GM12878 (cell line): ENCODE results near the gene PKDREJ. TPM values are rescaled to one million over a fixed set of nuclear protein-coding genes. Genes with fewer than 3 reads are reported as not detected.

ENCODE experiments used
- ATAC-seq: fragments of 200-7000 bp; cut with Tn5 transposase; 3 replicates; pipeline ENCODE4 v1.9.1; 2020; ENCODE audit warnings: mild to moderate bottlenecking, moderate library complexity
- BruUV-seq: library from RNA; stranded (reverse); fragments of 400-500 nt; replicated peaks from 2 replicates; lab custom pipeline; 2021; lab: Mats Ljungman, UMichigan
- CTCF ChIA-PET: fragments of 300-600 bp; sonication (Branson Sonifier 250); formaldehyde crosslinking; extraction: SDS; loops from one replicate; lab custom pipeline; 2021; ENCODE audit warnings: inconsistent platforms; lab: Yijun Ruan, JAX
- POLR2A ChIA-PET: fragments of 350-600 bp; formaldehyde crosslinking; extraction: SDS; loops from one replicate; lab custom pipeline; 2021; ENCODE audit warnings: inconsistent platforms; lab: Charles Lee
- RAD21 ChIA-PET: fragments of 300-600 bp; sonication (Branson Sonifier 250); formaldehyde crosslinking; loops from one replicate; lab custom pipeline; 2023; ENCODE audit warnings: antibody characterized with exemption; ENCODE audit not compliant: unreplicated experiment; lab: Charles Lee
- SMC1A ChIA-PET: fragments of 300-600 bp; sonication (Branson Sonifier 250); formaldehyde crosslinking; loops from one replicate; lab custom pipeline; 2023; ENCODE audit not compliant: unreplicated experiment, uncharacterized antibody; lab: Charles Lee
- DNase-seq: peaks from one replicate; pipeline ENCODE4 v3.0.0-alpha.2; 2011; ENCODE audit warnings: low read depth, low spot score
- FAIRE-seq: peaks from 3 replicates; lab custom pipeline; 2011; peaks lifted over from hg19 to GRCh38; lab: Jason Lieb, UNC
- H2AFZ ChIP-seq: 2 replicates; pipeline ENCODE4 v1.6.0; 2011; ENCODE audit warnings: low read depth, low read length, control low read depth; ENCODE audit not compliant: control insufficient read depth
- H3K27ac ChIP-seq: 2 replicates; pipeline ENCODE4 v1.5.1; 2011; ENCODE audit warnings: control low read depth; ENCODE audit not compliant: control insufficient read depth, insufficient read depth
- H3K27me3 ChIP-seq, 2 experiments: replicated peaks in 1 of 2; 2 replicates each; pipeline versions ENCODE4 v1.6.0 to v1.6.1; 2011; ENCODE audit warnings: low read length in 1 of 2; ENCODE audit not compliant: control insufficient read depth in 2 of 2, insufficient read depth in 2 of 2
- H3K36me3 ChIP-seq, 2 experiments: 2 replicates each; pipeline ENCODE4 v1.5.1; 2011; ENCODE audit warnings: low read length in 1 of 2; ENCODE audit not compliant: control insufficient read depth in 2 of 2, insufficient read depth in 2 of 2
- H3K4me1 ChIP-seq: 2 replicates; pipeline ENCODE4 v1.6.1; 2011; ENCODE audit warnings: mild to moderate bottlenecking, low read length, moderate library complexity, mixed read lengths; ENCODE audit not compliant: control insufficient read depth, insufficient read depth
- H3K4me2 ChIP-seq: 2 replicates; pipeline ENCODE4 v1.6.0; 2011; ENCODE audit warnings: control low read depth; ENCODE audit not compliant: control insufficient read depth, insufficient read depth
- H3K4me3 ChIP-seq: fragments of 200-600 bp; sonication (generic); 2 replicates; pipeline ENCODE4 v1.5.1; 2016
- H3K79me2 ChIP-seq: 2 replicates; pipeline ENCODE4 v1.6.0; 2011; ENCODE audit warnings: low read length; ENCODE audit not compliant: control insufficient read depth, insufficient read depth
- H3K9ac ChIP-seq: 2 replicates; pipeline ENCODE4 v1.8.0; 2011; ENCODE audit warnings: low read length, control low read depth, mixed read lengths; ENCODE audit not compliant: control insufficient read depth, insufficient read depth
- H3K9me3 ChIP-seq: replicated peaks from 3 replicates; pipeline ENCODE4 v1.5.1; 2011; ENCODE audit warnings: mild to moderate bottlenecking, low read length; ENCODE audit not compliant: control insufficient read depth, insufficient read depth
- H4K20me1 ChIP-seq: 2 replicates; pipeline ENCODE4 v1.6.0; 2011; ENCODE audit not compliant: control insufficient read depth, insufficient read depth
- BCLAF1 ChIP-seq: fragments of 450-650 bp; IDR thresholded peaks from 2 replicates; pipeline ENCODE4 v1.6.1; 2017; ENCODE audit warnings: antibody characterized with exemption, mild to moderate bottlenecking, moderate library complexity
- CREB1 ChIP-seq: IDR thresholded peaks from 2 replicates; pipeline ENCODE4 v1.6.1; 2012; ENCODE audit warnings: low read depth, mild to moderate bottlenecking, inconsistent platforms
- CREM ChIP-seq: IDR thresholded peaks from 2 replicates; pipeline ENCODE4 v1.6.1; 2014; ENCODE audit warnings: antibody characterized with exemption, low read depth
- EED ChIP-seq: sonication (generic); IDR thresholded peaks from 2 replicates; pipeline ENCODE4 v1.6.1; 2016; ENCODE audit warnings: antibody characterized with exemption, low read depth
- EGR1 ChIP-seq, 2 experiments: IDR thresholded peaks; 1 replicate in 1 of 2; 2 replicates in 1 of 2; pipeline ENCODE4 v1.6.1; 2011 to 2012; ENCODE audit warnings: low read depth in 2 of 2, low read length in 2 of 2, borderline replicate concordance in 1 of 2, mild to moderate bottlenecking in 1 of 2, moderate library complexity in 1 of 2
- JUNB ChIP-seq: IDR thresholded peaks from 2 replicates; pipeline ENCODE4 v1.6.1; 2016; ENCODE audit warnings: antibody characterized with exemption, mild to moderate bottlenecking
- NBN ChIP-seq: fragments of 450-650 bp; IDR thresholded peaks from 2 replicates; pipeline ENCODE4 v1.6.1; 2016
- RUNX3 ChIP-seq: IDR thresholded peaks from 2 replicates; pipeline ENCODE4 v1.6.1; 2012; ENCODE audit warnings: low read length, inconsistent platforms
- WGBS: methylation state at CpG from one replicate; pipeline ENCODE4 v1.1.6; 2016; ENCODE audit warnings: low lambda C conversion rate; ENCODE audit not compliant: insufficient replicate concordance, insufficient coverage; ENCODE audit errors: missing lambda C conversion rate; 5-methylcytosine and 5-hydroxymethylcytosine counted together
- in situ Hi-C: fragments of 300-500 bp; cut with MboI; formaldehyde crosslinking; loops from 9 replicates; pipeline ENCODE4 v1.14.3; 2018; ENCODE audit warnings: mixed read lengths
- intact Hi-C: fragments of 100-400 bp; cut with micrococcal nuclease; formaldehyde crosslinking; loops from one replicate; pipeline ENCODE4 v1.14.2; 2022; ENCODE audit not compliant: unreplicated experiment
- polyA plus RNA-seq, 11 experiments: library from polyadenylated mRNA; depleted of rRNA in 4 of 11; unstranded in 6 of 11; stranded (reverse) in 5 of 11; fragments of >200 nt; fragmentation: Nextera tagmentation in 4 of 11; fragmentation: Illumina TruSeq in 1 of 11; extraction: Ambion mirVana in 4 of 11; extraction: Trizol in 1 of 11; gene quantifications; 1 replicate in 1 of 11; 2 replicates in 10 of 11; pipeline versions ENCODE4 v1.2.1 to v1.2.3, GENCODE V29; 2011 to 2016; ENCODE audit warnings: inconsistent platforms in 2 of 11, missing spikeins in 2 of 11, low read depth in 1 of 11
- total RNA-seq, 4 experiments: library from RNA; depleted of rRNA in 3 of 4; stranded (reverse); fragments of >200 nt in 3 of 4; fragmentation: Illumina TruSeq in 1 of 4; extraction: Trizol in 1 of 4; gene quantifications; 2 replicates each; pipeline versions ENCODE4 v1.2.1 to v1.2.3, GENCODE V29; 2013 to 2021

Gene PKDREJ
- total and polyA plus RNA-seq, 10 of the 15 experiments (the other 5 are each of a cell fraction or from before 2014, with no cell fraction given), result 0.02 to 0.03 TPM; not detected in 8

- RAD21 ChIA-PET, result no interaction called here
- no peak overlapping the region for H3K4me3 ChIP-seq
- H3K27me3 ChIP-seq, result no peaks in the 10 kb centered on the region
- SMC1A ChIA-PET, result interaction anchor here (1.0 kb wide), 1 partner anchor 9 kb away, joined by 4 read pairs; no protein-coding TSS in a partner anchor
- no TSS peak for BruUV-seq
- intact Hi-C loops, result no loop called here
- H3K79me2 ChIP-seq, result no peaks in the 10 kb centered on the region
- H3K9me3 ChIP-seq, result peaks cover 2% of the 10 kb centered on the region; the same call in 1 of the 3 replicates
- POLR2A ChIA-PET, result interaction anchor here (0.6 kb wide), 1 partner anchor 29 kb away, joined by 4 read pairs; no protein-coding TSS in a partner anchor
- in situ Hi-C loops, result no loop called here
- DNase-seq, result no peak
- FAIRE-seq, result no peak
- H3K4me2 ChIP-seq, result no peak overlapping the region
- ATAC-seq, result no peak
- H3K27ac ChIP-seq, result no peak overlapping the region
- H4K20me1 ChIP-seq, result no peaks in the 10 kb centered on the region
- no peaks in the 10 kb centered on the region for H3K4me1 ChIP-seq
- CTCF ChIA-PET, result interaction anchor here (0.6 kb wide), 1 partner anchor 101 kb away, joined by 3 read pairs; no protein-coding TSS in a partner anchor
- 50% methylated on average over 2 of the region's 4 CpGs for WGBS
- no peak overlapping the region for H2AFZ ChIP-seq
- TF ChIP-seq NBN (no peak), CREM (no peak), CREB1 (0 out of 2 replicates have a peak, but pooled peaks have one; percentile 52), EGR1 (IDR thresholded peaks at IDR 0.05; ENCODE audit: borderline replicate concordance in 1 of 2, low read depth in 2 of 2, low read length in 2 of 2) (no peak), JUNB (peak; percentile 47), BCLAF1 (no peak), RUNX3 (peak; percentile 43; the same call in 1 of the 2 replicates), EED (0 out of 2 replicates have a peak, but pooled peaks have one; percentile 31)
- peaks cover 0 to 9% of the 10 kb centered on the region in 2 experiments; a peak in 2 of 4 replicates for H3K36me3 ChIP-seq
- H3K9ac ChIP-seq, result no peak overlapping the region
Measured at GRCh38 chr22:46213052-46213451, 50.1 kb downstream of the PKDREJ start.
